Dermis microvascular lymphatic vessel endothelial cell (primary cell): ENCODE measurements around the gene CTBP1. TPM values are rescaled to one million over a fixed set of nuclear protein-coding genes. Genes with fewer than 3 reads are reported as not detected.

Experiments used
- DNase-seq, 2 donors: peaks; one replicate each; pipeline versions ENCODE4 v3.0.0 to v3.0.0-alpha.2; 2010; ENCODE audit warnings: low read depth in 2 of 2
- total RNA-seq: library from RNA; depleted of rRNA; stranded (reverse); fragments of >200 nt; gene quantifications from 2 replicates; pipeline ENCODE4 v1.2.1, GENCODE V29; 2014

The CTBP1 gene
- total RNA-seq, 1 donor from 2014 or later, result 211 TPM

GRCh38 chr4:1250921-1251772, 2.2 kb upstream of the CTBP1 start:
- DNase-seq, result no peak

DNA sequence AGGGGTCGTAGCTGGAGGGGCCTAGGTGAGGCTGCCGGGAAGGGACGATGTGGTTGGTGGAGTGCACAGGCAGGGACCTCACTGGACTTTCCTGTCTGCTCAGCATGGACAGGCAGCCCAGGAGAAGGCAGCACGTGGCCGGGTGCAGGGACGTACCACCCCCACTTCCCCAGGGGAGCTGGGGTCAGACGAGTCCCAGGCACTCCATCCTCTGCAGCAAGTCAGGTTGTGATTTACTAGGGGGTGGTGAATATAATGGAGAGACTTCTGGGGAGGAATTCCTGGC, 1.5 kb upstream of the CTBP1 start:
- DNase-seq, result no peak

DNA sequence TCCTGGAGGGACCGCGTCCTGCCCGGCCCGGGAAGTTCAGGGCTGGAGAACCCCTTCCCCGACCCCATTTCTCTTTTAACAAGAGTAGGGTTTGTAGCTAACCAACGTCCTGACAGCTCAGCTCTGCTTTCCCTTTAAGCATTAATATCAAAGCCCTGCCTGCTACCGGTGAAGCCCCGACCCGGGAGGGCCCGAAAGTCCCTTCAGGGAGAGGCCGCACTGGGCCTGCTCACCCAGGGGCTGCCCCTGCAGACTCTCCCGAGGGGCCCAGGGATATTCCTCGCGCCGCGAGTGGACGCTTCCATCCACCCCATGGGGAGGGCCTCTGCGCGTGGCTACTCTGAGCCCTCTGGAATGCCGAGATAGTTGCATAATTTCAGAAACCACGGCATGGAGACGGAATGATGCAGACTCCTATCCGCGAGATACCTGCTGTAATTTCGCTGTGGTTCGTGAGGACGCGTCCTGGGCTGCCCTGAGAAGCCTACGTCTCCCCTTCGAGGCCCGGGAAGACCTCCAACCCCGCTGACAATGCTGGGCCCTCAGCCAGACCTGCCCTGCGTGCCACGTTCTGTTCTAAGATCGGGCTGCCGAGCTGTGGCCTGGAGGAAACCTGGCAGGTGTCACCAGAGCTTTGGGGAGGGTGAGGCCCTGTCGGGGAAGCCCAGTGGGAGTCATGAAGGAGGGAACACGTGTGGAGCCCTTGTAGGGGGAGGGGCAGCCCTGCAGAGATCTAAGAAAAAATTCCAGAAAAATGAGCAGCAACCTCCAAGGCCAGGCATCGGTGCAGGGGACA, 999 bp upstream of the CTBP1 start:
- DNase-seq, result peak in 1 of 2 donors; percentile 37

DNA sequence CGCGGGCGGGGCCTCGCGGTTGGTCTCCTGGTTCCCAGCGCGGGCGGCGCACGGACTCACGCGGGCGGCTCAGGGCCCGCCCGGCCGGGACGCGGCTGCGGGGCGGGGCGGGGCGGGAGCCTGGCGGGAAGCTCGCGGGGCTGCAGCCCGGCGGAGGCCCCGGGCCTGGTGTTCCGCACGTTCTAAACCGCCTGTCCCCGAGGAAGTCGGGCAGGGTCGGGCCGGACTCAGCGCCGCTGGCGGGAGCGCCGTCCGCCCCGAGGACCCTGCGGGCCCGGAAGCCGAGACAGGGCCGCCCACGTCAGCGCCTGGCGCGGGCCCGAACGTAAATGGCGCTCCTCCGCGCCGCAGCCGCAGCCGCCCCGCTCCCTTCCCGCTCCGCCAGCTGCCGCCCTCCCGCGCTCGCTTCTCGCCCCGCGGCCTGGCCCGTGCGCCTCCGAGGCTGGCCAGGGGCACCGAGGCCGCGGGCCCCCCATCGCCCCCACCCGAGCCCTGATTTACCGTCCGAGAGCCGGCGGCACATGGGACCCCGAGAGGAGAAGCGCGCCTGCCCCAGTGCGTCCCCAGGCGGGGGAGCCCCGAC, 309 bp upstream of the CTBP1 start:
- peak; percentile 57 to 92 for DNase-seq

DNA sequence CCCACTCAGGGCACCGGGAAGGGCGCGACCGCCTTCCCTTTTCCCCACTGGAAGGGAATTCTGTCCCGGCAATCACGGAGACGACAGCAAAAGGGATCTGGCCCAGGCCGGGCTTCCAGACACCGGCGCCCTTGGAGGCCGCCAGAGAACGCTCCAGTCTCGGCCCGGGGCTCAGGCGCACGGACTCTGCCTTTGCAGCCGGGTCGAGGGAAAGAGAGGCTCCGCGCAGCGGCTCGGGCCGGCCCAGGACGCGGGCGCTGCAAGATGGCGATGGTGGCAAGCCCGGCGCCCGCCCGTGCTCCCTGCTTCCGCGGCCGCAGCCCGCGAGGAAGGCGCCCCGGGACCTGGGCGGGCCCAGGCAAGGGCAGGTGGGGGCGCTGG, 1.1 kb downstream of the CTBP1 start:
- DNase-seq, result no peak

DNA sequence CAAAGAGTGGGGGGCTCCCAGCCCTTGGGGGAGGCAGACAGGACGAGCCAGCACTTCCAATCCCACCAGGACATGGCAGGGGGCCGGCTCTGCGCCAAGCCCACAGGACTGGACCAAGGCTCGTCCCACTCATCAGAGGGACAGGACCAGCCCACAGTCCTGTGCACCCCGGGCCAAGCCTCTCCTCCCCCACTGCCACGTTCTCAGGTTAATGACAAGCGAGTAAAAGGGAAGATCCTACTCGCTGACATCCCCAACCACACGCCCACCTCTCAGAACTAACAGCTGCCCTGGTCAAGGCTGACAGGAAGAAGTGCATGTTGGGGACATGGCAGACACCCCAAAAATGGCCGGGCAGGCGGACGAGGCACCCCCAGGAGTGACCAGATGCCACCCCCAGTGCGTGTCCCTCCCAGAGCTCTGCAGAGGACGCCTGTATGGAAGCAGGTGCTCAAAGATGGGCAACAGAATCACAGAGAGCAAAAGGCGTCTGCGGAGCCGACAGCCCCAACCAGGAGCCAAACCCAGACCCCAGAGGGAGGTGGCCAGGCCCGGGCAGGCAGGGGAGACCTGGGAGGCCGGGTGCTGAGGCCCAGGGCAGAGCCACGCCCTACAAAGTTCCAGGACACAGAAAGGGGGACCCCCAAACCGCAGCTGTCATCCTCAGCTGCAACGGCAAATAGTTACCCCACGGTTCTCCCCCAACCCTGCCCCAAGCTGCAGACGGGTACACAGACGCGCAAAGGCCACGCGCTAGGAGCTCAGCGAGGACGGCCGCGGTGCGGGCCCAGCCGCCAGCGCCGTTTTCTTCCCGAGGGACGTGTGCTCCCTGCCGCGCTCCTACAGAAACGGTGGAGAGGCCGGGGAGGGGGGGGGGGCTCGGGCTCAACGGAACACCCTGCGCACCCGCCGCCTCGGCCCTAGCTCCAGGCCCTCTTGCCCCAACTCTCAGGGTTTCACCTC, 1.7 kb downstream of the CTBP1 start:
- DNase-seq, result peak in 1 of 2 donors; percentile 27

- no peak for DNase-seq
These were observed 2.6 kb downstream of the CTBP1 start for GRCh38 chr4:1246111-1246881.

DNA sequence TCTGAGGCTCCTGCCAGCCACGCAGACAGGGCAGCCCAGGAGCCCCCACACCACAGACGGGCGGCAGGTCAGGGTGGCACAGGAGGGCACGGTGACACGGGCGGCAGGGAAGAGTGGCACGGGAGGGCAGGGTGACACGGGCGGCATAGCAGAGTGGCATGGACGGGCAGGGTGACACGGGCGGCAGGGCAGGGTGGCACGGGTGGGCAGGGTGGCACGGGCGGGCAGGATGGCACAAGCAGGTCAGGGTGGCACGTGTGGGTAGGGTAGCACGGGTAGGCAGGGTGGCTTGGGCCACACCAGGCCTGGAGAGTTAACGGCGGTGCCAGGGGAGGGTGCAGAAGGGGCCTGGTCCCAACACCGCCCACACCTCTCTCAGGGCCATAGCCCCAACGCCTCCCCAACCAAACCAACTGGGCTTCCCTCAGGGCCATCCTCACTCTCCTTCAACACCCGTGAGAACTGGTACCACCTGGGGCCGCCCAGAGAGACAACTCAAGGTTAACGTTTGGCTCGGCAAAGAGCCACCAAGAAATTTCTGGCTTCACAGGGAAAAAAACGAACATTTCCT, 3.4 kb downstream of the CTBP1 start:
- no peak for DNase-seq

DNA sequence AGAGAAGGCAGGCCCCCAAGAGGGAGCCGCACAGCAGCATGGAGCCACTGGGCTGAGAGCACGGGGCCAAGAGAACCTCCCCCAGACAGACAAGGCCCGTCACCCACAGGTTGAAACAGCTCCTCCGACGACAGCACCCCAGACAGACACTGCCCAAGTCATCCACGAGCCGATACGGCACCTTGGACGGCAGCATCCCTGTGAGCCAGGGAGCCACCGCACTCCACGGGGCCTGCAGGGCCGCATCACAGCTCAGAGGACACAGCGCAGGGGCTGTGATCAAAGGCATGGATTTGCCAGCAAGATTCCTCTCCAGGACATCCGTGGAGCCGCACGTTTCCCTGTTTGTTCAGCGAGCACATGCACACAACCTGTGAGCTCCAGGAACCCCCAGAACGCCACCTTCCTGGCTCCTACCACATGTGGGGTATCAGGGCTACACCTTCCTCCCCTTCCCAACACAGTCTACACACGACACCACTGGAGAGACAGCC, 3.9 kb downstream of the CTBP1 start:
- no peak for DNase-seq

DNA sequence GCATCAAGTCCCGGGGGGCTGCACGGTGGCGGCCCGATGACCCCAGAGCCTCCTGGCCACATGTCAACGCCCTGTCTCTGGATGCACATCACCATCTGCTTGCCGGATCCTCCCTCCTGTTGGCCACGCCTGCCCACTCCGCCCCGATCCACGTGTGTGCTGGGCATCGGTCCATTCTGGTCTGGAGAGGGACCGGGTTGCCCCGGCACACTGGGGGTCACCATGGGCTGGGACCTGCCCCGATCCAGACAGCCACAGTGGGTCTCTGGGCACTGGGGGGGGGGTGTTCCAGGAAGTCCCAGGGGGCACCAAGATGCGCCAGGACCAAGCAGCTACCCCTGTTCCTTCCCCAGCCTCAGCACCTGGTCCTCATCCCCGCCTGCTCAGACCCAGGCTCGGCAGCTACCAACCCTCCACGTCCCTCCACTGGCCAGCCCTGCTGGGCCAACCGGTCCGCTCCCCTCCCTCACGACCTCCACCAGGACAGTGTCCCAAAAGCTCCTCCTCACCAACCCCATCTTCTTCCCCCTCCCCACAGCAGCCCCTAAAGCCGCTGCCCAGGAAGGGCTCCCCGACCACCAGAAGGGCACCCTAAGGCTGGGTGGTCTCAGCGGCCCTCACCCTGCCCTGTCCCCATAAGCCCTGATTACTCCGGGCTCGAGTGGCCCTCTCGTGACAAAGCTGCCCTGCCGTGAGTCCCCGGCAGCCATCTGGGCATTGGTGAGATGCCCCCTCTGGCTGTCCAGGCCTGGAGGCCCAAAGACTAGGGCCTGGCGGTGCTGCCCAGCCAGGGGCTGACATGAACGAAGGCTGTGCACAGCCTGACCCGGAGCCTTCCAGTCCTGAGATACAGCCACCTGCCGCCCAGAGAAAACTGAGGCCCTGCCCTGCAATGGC, 4.6 kb downstream of the CTBP1 start:
- DNase-seq, result no peak

- no peak for DNase-seq
These were observed 5.4 kb downstream of the CTBP1 start for GRCh38 chr4:1243451-1244080.

- no peak for DNase-seq
These were observed 6.2 kb downstream of the CTBP1 start for GRCh38 chr4:1242506-1243450.

- no peak for DNase-seq
These were observed 6.9 kb downstream of the CTBP1 start for GRCh38 chr4:1241936-1242505.

- no peak for DNase-seq
These were observed 7.4 kb downstream of the CTBP1 start for GRCh38 chr4:1241466-1241935.

- DNase-seq, result no peak
These were observed 8.0 kb downstream of the CTBP1 start for GRCh38 chr4:1240721-1241465.

- DNase-seq, result no peak
These were observed 9.0 kb downstream of the CTBP1 start for GRCh38 chr4:1239950-1240307.
